CD14-positive monocyte (primary cell): ENCODE measurements around the gene CAMTA1. TPM values are rescaled to one million over a fixed set of nuclear protein-coding genes. Genes with fewer than 3 reads are reported as not detected.

Experiments
- DNase-seq, 3 donors: peaks; one replicate each; pipeline ENCODE4 v3.0.0-alpha.2; 2011 to 2022
- H2AFZ ChIP-seq: 2 replicates; pipeline ENCODE4 v1.6.0; 2012; ENCODE audit warnings: mild to moderate bottlenecking, low read depth, low read length, inconsistent platforms; ENCODE audit not compliant: insufficient read depth, poor library complexity, severe bottlenecking
- H3K27ac ChIP-seq, 2 donors: 1 replicate in 1 of 2; 2 replicates in 1 of 2; pipeline ENCODE4 v1.5.1; 2012 to 2013; ENCODE audit warnings: low read length in 2 of 2, control low read depth in 1 of 2, inconsistent platforms in 1 of 2, low read depth in 1 of 2, mild to moderate bottlenecking in 1 of 2
- H3K27me3 ChIP-seq, 2 donors: one replicate each; pipeline versions ENCODE4 v1.6.0 to v1.6.1; 2011 to 2013; ENCODE audit warnings: low read length in 2 of 2; ENCODE audit not compliant: control insufficient read depth in 2 of 2, insufficient read depth in 2 of 2
- H3K36me3 ChIP-seq, 2 donors: replicated peaks in 1 of 2; 1 replicate in 1 of 2; 2 replicates in 1 of 2; pipeline versions ENCODE4 v1.5.1 to v1.6.1; 2012 to 2013; ENCODE audit warnings: low read length in 2 of 2, control low read depth in 1 of 2, inconsistent platforms in 1 of 2, mild to moderate bottlenecking in 1 of 2; ENCODE audit not compliant: insufficient read depth in 2 of 2, control insufficient read depth in 1 of 2
- H3K4me1 ChIP-seq, 2 donors: 1 replicate in 1 of 2; 2 replicates in 1 of 2; pipeline versions ENCODE4 v1.5.1 to v1.6.1; 2012 to 2013; ENCODE audit warnings: low read length in 2 of 2, control low read depth in 1 of 2, inconsistent platforms in 1 of 2, mild to moderate bottlenecking in 1 of 2, moderate library complexity in 1 of 2; ENCODE audit not compliant: insufficient read depth in 2 of 2, control insufficient read depth in 1 of 2
- H3K4me2 ChIP-seq: replicated peaks from 2 replicates; pipeline ENCODE3; 2012; ENCODE audit warnings: low read length, moderate library complexity, mild to moderate bottlenecking; ENCODE audit not compliant: poor library complexity, severe bottlenecking; ENCODE audit errors: extremely low read depth
- H3K4me3 ChIP-seq, 3 experiments: fragments of 200-600 bp in 1 of 3; sonication (generic) in 1 of 3; replicated peaks in 1 of 3; 1 replicate in 2 of 3; 2 replicates in 1 of 3; pipeline ENCODE4 v1.5.1; 2011 to 2013; ENCODE audit warnings: low read length in 3 of 3, mild to moderate bottlenecking in 3 of 3, control low read depth in 2 of 3, low read depth in 2 of 3, inconsistent platforms in 1 of 3, moderate library complexity in 1 of 3
- H3K79me2 ChIP-seq: 2 replicates; pipeline ENCODE4 v1.6.0; 2012; ENCODE audit warnings: mild to moderate bottlenecking, control low read depth, inconsistent platforms, low read length, moderate library complexity; ENCODE audit not compliant: insufficient read depth
- H3K9ac ChIP-seq: 2 replicates; pipeline ENCODE4 v1.6.0; 2017; ENCODE audit warnings: low read length, mild to moderate bottlenecking; ENCODE audit not compliant: insufficient read depth, poor library complexity, severe bottlenecking
- H3K9me3 ChIP-seq, 2 donors: replicated peaks in 1 of 2; 1 replicate in 1 of 2; 2 replicates in 1 of 2; pipeline versions ENCODE4 v1.5.1 to v1.6.1; 2012 to 2013; ENCODE audit warnings: low read length in 2 of 2, control low read depth in 1 of 2; ENCODE audit not compliant: control insufficient read depth in 1 of 2, insufficient read depth in 1 of 2
- H4K20me1 ChIP-seq: 2 replicates; pipeline ENCODE4 v1.6.0; 2012; ENCODE audit warnings: mild to moderate bottlenecking, low read length, control low read depth, moderate library complexity; ENCODE audit not compliant: insufficient read depth
- H3K27ac Mint-ChIP-seq, 7 donors: one replicate each; pipeline ENCODE4 v1.8.0; 2020; ENCODE audit warnings: mild to moderate bottlenecking in 7 of 7, mixed read lengths in 7 of 7, moderate library complexity in 6 of 7, inconsistent platforms in 2 of 7
- H3K27me3 Mint-ChIP-seq, 3 donors: one replicate each; pipeline ENCODE4 v1.8.0; 2021 to 2022; ENCODE audit warnings: low read depth in 3 of 3, mild to moderate bottlenecking in 3 of 3, mixed read lengths in 3 of 3, moderate library complexity in 3 of 3, inconsistent platforms in 1 of 3
- H3K36me3 Mint-ChIP-seq, 2 donors: one replicate each; pipeline ENCODE4 v1.8.0; 2020; ENCODE audit warnings: mixed read lengths in 2 of 2, inconsistent platforms in 1 of 2, mild to moderate bottlenecking in 1 of 2
- H3K4me1 Mint-ChIP-seq: one replicate; pipeline ENCODE4 v1.8.0; 2020; ENCODE audit warnings: mild to moderate bottlenecking, mixed read lengths
- H3K4me3 Mint-ChIP-seq, 2 donors: one replicate each; pipeline ENCODE4 v1.8.0; 2020; ENCODE audit warnings: mild to moderate bottlenecking in 2 of 2, mixed read lengths in 2 of 2, moderate library complexity in 1 of 2
- H3K9me3 Mint-ChIP-seq, 7 donors: one replicate each; pipeline ENCODE4 v1.8.0; 2020 to 2022; ENCODE audit warnings: mixed read lengths in 7 of 7, mild to moderate bottlenecking in 6 of 7, moderate library complexity in 6 of 7, inconsistent platforms in 2 of 7
- WGBS: methylation state at CpG from one replicate; pipeline ENCODE4 v1.1.5; 2013; ENCODE audit warnings: missing lambda C conversion rate; ENCODE audit not compliant: insufficient coverage; 5-methylcytosine and 5-hydroxymethylcytosine counted together
- intact Hi-C, 2 donors: fragments of 100-400 bp; cut with micrococcal nuclease; formaldehyde crosslinking; loops; one replicate each; pipeline versions ENCODE4 v1.15.0 to v1.15.1; 2023
- polyA plus RNA-seq, 3 donors: library from polyadenylated mRNA; depleted of rRNA in 1 of 3; unstranded in 2 of 3; stranded (reverse) in 1 of 3; fragments of 300-500 nt in 2 of 3; fragments of >200 nt in 1 of 3; fragmentation: Illumina TruSeq in 2 of 3; gene quantifications; 1 replicate in 2 of 3; 2 replicates in 1 of 3; pipeline ENCODE4 v1.2.3, GENCODE V29; 2012 to 2021
- TF ChIP-seq, protein P1 (sequence below): fragments of 200-600 bp; IDR thresholded peaks from one replicate; pipeline ENCODE4 v1.8.0; 2022; ENCODE audit warnings: antibody characterized with exemption, mild to moderate bottlenecking

CAMTA1 gene
- polyA plus RNA-seq, 3 donors: 52.0 to 89.6 (median 78.3) TPM

DNA sequence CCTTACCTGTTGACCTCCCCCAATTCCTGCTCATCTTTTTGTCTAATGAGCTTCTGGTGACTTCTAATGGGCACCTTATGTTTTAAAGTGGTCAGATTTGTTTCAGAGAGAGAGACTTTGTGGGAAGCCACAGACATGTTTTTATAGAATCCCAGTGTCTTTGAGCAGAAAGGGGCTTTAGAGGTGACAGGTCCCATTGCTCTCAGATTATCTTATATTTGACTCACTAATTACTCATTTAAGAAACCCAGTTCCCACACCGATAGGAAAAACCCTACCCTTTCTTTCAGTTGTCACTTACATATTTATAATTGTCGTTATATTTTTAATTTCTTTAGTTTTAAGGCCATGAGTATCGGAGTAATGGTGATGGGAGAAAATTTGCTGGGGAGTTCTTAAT, 215.5 kb downstream of the CAMTA1 start:
- no peaks in the 10 kb centered on the region for H3K4me1 ChIP-seq
- H3K4me2 ChIP-seq: no peak overlapping the region
- no CpG with 5 or more reads among the region's 3 CpGs for WGBS
- H4K20me1 ChIP-seq: no peaks in the 10 kb centered on the region
- H3K9me3 Mint-ChIP-seq: no peaks in the 10 kb centered on the region
- DNase-seq: no peak
- no peak overlapping the region for H3K27ac Mint-ChIP-seq
- no peak overlapping the region for H3K9ac ChIP-seq
- intact Hi-C loops: loop anchor here in 1 of 2 donors (5.0 kb wide), 1 partner anchor 528 kb away; no protein-coding TSS in a partner anchor
- no peaks in the 10 kb centered on the region for H3K79me2 ChIP-seq
- H3K27me3 Mint-ChIP-seq: peaks cover 0 to 6% (median 1%) of the 10 kb centered on the region in 3 donors
- H3K4me1 Mint-ChIP-seq: peaks cover 3% of the 10 kb centered on the region
- no peak overlapping the region for H3K4me3 ChIP-seq
- H3K36me3 Mint-ChIP-seq: no peaks in the 10 kb centered on the region
- no peak overlapping the region for H3K27ac ChIP-seq
- TF ChIP-seq, protein P1, sequence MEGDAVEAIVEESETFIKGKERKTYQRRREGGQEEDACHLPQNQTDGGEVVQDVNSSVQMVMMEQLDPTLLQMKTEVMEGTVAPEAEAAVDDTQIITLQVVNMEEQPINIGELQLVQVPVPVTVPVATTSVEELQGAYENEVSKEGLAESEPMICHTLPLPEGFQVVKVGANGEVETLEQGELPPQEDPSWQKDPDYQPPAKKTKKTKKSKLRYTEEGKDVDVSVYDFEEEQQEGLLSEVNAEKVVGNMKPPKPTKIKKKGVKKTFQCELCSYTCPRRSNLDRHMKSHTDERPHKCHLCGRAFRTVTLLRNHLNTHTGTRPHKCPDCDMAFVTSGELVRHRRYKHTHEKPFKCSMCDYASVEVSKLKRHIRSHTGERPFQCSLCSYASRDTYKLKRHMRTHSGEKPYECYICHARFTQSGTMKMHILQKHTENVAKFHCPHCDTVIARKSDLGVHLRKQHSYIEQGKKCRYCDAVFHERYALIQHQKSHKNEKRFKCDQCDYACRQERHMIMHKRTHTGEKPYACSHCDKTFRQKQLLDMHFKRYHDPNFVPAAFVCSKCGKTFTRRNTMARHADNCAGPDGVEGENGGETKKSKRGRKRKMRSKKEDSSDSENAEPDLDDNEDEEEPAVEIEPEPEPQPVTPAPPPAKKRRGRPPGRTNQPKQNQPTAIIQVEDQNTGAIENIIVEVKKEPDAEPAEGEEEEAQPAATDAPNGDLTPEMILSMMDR: no peak
- H3K4me3 Mint-ChIP-seq: no peak overlapping the region
- no peak overlapping the region for H2AFZ ChIP-seq
- no peaks in the 10 kb centered on the region for H3K36me3 ChIP-seq
- H3K9me3 ChIP-seq: no peaks in the 10 kb centered on the region
- H3K27me3 ChIP-seq: no peaks in the 10 kb centered on the region

DNA sequence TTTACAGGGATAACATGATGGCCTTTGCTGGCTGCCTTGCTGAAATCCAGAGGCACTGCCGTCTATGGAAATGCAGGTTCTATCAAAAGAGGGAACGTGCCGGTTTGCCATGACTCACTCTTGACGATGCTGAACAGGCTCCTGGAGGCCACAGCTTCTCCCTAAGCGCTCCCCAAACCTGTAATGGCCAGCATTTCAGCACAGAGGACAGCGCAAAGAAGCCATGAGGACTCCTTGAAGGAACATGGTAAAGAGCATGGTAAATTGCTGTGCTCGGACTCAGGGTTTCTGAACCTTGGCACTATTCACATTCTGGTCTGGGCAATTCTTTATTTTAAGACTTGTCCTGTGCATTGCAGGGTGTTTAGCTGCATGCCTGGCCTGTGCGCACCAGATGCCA, 217.5 kb downstream of the CAMTA1 start:
- Mint-ChIP-seq H3K4me1 (no peaks in the 10 kb centered on the region), H3K27me3 (peaks cover 0 to 8% (median 0%) of the 10 kb centered on the region in 3 donors)
- DNase-seq: no peak

More for the DNA sequence above, 217.5 kb downstream of the CAMTA1 start:
- Histone ChIP-seq H3K36me3 (no peaks in the 10 kb centered on the region), H3K4me1 (no peaks in the 10 kb centered on the region), H2AFZ (no peak overlapping the region), H3K27me3 (no peaks in the 10 kb centered on the region), H3K79me2 (no peaks in the 10 kb centered on the region), H3K9me3 (no peaks in the 10 kb centered on the region), H3K27ac (no peak overlapping the region), H4K20me1 (no peaks in the 10 kb centered on the region), H3K9ac (no peak overlapping the region), H3K4me3 (no peak overlapping the region), H3K4me2 (no peak overlapping the region)
- TF ChIP-seq, protein P1: no peak
- WGBS: 86% methylated on average over 8 of the region's 8 CpGs
- intact Hi-C loops: loop anchor here in 1 of 2 donors (5.0 kb wide), 1 partner anchor 530 kb away; no protein-coding TSS in a partner anchor
- Mint-ChIP-seq H3K9me3 (no peaks in the 10 kb centered on the region), H3K27ac (no peak overlapping the region), H3K4me3 (no peak overlapping the region), H3K36me3 (no peaks in the 10 kb centered on the region)
